Subcutaneous adipose tissue (tissue), 4 donors: ENCODE results near the gene FAM222B. TPM values are rescaled to one million over a fixed set of nuclear protein-coding genes. Genes with fewer than 3 reads are reported as not detected.

Experiments
- total RNA-seq, 4 donors: library from RNA; depleted of rRNA; stranded (reverse); fragments of >200 nt; gene quantifications; one replicate each; pipeline ENCODE4 v1.1.0, GENCODE V29; 2016
- TF ChIP-seq, protein P1 (sequence below): fragments of 450-650 bp; IDR thresholded peaks from one replicate; pipeline ENCODE4 v1.5.1; 2016; ENCODE audit warnings: low read depth, mild to moderate bottlenecking, control low read depth, antibody characterized with exemption, moderate library complexity

The FAM222B gene
- total RNA-seq, 4 donors from 2014 or later, result 6.6 to 30.0 (median 12.1) TPM

DNA sequence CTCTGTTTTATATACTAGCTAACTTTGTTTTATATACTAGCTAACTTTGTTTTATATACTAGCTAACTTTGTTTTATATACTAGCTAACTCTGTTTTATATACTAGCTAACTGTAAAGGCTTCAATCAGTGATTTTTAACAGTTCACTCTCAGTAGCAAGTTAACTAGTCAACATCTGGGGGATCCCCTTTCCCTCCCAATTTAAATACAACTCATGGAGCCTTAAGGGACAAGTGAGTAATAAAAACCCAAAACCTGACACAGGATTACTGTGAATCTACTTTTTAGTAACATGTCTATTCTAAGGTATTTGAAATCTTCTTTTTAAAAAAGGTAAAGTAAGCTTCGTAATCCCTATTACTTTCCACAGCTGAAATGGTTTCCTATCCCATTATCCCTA, 32.2 kb downstream of the FAM222B start:
- TF ChIP-seq, protein P1, sequence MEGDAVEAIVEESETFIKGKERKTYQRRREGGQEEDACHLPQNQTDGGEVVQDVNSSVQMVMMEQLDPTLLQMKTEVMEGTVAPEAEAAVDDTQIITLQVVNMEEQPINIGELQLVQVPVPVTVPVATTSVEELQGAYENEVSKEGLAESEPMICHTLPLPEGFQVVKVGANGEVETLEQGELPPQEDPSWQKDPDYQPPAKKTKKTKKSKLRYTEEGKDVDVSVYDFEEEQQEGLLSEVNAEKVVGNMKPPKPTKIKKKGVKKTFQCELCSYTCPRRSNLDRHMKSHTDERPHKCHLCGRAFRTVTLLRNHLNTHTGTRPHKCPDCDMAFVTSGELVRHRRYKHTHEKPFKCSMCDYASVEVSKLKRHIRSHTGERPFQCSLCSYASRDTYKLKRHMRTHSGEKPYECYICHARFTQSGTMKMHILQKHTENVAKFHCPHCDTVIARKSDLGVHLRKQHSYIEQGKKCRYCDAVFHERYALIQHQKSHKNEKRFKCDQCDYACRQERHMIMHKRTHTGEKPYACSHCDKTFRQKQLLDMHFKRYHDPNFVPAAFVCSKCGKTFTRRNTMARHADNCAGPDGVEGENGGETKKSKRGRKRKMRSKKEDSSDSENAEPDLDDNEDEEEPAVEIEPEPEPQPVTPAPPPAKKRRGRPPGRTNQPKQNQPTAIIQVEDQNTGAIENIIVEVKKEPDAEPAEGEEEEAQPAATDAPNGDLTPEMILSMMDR, result no peak

DNA sequence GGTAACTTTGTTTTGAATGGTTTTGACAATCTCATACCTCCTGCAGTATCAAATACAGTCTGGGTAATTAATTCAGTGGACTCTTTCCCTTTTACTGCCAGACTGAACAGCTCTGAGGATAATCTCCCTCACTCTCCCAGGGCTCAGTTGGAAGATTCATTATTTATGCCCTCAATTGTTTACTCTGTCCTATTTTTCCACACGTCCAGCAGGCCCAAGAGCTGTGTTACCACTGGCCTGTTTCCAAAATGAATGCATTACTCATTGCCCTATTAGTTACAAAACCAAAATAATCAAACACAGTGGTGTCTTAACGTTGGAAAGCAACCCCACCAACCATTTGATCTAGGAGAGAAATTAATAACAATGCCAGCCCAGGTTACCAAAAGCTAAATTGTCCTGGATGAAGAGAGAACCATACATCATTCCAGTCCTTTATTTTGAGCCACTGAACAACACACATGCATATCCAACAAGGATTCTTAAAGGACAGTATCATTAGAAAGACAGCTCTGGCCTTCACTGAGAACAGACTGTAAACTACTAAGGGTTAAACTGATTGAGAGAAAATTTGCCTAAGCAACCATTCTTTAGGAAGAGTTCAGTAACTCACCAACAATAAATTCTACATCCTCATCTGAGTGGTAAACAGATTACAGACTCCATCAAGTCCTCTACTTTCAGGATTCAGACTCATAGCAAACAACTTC, 34.5 kb downstream of the FAM222B start:
- TF ChIP-seq, protein P1, result no peak

DNA sequence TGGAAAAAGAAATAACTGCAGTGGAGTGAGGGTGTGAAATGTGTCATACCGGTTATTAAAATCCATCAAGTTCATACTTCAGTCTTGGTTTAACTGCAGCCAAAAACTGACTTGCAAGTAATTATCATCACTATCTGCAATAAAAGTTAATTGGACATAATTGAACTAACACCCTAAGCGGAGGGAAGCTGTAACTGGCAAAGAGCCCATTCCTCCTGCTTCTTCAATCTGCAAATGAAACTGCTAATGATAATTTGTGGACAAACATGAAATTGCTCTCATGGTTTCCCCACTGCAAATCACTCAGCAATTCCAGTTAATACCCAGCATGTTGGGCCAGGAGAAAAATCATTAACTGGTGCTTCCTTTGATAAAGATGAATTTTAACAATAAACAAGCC, 46.5 kb downstream of the FAM222B start:
- TF ChIP-seq, protein P1, result no peak

DNA sequence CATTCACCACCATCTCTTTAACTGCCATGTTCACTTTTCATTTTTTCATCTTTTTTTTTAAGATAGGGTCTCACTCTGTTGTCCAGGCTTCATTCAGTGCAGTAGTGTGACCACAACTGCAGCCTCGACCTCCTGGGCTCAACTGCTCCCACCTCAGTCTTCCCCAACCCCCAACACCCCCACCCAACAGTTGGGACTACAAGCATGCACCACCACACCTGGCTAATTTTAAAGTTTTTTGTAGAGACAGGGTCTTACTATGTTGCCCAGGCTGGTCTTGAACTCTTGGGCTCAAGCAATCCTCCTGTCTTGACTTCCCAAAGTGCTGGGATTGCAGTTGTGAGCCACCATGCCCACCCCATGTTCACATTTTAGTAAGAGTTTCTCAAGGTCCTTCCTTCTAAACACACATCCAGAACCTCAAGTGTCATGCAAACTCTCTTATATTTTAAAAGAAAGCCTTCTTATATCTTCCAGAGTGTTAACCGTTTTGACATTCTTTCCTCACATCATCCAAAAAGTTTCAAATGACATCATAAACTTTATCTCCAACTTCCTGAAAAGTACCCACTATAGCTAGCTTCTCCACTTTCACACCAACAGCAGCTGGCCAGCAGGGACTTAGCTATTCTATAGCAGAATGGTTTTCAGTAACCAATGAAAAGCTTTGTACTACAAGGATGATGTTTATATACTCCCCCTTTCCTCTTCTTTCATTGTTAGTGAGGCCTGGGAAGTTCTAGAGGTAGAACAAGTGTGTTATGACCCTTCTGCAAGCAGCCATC, 49.5 kb downstream of the FAM222B start:
- TF ChIP-seq, protein P1, result no peak

DNA sequence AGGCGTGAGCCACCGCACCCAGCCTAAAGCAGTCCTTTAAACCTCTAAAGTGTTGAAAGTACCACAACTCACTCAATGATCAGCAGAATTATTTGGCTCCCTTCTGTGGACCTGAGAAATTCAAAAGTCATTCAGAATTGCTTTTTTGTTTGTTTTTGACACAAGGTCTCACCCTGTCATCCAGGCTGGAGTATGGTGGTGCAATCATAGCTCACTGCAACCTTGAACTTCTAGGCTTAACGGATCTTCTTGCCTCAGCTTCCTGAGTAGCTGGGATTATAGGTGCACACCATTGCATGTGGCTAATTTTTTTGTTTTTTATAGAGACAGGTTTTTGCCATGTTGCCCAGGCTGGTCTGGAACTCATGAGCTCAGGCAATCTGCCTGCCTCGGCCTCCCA, 54.5 kb downstream of the FAM222B start:
- TF ChIP-seq, protein P1, result no peak

DNA sequence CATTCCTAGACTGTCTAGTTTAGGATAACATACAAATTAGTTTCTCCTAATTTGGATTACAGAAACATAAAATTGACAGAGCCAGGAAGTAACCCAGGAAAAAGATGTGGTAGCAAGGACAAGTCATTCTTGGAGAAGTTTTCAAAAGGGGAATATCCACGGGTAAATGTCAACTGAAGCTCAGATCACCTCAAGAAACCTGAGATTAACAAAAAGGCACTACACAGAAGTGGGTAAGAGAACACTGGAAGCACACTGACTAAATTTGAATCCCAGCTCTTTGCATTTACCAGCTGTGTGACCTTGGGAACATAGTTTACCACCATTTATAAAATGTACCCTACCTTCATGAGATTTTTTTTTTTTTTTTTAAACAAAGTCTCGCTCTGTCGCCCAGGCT, 59.4 kb downstream of the FAM222B start:
- TF ChIP-seq, protein P1, result no peak

DNA sequence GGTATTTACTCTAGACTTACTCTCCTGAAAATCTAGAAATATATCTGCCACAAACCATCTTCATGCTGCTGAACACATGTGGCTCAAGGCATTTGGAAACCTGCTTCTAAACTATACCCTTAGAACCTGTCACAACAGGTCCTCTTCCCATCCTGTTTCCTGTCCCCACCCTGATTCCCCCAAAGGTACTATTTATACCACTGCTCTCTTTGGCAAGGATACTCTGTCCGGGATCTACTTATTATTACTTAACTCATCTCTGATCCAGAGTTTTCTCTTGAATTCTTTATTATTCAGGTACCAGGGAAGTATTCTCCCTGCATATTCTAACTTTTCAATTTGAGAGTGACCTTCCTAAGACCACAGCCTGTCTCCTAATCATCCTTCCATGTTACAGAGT, 65.4 kb downstream of the FAM222B start:
- TF ChIP-seq, protein P1, result no peak
